ENCODE results near the gene CARMIL1.
"Not testable (repeated sequence)": the region's sequence is repeated elsewhere in the genome, so short reads cannot be mapped to it uniquely, and the experiment has no call there.

The CARMIL1 gene

DNA sequence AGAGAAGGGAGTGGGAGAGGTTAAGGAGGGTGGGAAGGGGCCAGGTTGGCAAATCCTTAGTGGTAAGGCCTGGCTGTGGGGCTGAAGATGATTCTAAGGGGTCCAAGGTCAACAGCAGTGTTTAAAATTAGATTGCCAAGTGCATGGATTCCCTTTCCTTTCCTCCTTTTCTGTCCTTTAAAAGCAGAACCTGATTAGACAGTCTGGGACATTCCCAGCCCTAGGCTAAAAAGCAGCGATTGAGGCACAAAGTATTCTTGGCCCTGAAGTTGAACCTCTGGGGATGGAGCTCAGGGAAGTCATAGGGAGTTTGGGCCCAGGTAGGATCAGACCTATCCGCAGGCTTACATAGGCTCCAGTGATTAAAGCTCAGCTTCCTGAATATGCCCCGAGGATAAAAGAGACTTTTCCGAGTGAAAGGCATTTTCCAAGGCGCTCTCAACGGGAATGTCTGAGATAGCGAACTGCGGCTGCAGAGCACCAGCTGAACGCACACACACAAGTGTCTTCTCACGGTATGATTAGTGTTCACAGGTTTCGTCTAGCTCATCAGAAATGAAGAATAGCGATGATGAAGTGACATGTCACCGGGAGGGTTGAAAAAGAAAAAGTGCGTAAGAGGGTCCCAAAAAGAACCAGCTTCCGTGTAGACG, 787 bp upstream of the CARMIL1 start:
- no peak for DNase-seq

DNA sequence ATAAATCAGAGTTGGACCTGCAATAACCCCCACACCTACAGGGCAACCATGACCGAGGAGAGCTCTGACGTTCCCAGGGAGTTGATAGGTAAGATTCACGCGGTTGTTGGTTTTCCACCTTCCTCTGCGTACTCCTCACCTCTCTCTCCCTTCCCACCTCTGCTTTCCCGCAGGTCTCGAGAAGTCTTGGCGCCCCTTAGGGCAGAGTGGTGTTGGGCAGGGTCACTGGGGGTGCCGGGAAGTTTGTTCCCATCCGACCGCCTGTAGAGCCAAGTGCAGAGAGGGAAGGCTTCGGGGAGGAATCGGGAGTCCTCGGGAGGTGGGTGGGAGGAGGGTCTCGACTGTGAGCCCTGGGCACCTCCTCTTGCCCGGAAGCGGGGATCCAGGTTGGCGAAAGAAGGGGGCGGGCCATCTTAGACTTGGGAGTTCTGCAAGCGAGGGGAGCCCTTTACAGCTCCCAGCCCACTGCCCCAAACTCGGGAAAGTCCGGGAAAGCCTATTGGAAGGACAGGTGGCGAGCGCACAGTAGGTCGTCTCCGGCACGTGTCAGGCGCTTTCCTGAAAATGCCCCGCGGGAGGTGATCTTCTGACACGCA, 672 bp downstream of the CARMIL1 start:
- no peak for DNase-seq

DNA sequence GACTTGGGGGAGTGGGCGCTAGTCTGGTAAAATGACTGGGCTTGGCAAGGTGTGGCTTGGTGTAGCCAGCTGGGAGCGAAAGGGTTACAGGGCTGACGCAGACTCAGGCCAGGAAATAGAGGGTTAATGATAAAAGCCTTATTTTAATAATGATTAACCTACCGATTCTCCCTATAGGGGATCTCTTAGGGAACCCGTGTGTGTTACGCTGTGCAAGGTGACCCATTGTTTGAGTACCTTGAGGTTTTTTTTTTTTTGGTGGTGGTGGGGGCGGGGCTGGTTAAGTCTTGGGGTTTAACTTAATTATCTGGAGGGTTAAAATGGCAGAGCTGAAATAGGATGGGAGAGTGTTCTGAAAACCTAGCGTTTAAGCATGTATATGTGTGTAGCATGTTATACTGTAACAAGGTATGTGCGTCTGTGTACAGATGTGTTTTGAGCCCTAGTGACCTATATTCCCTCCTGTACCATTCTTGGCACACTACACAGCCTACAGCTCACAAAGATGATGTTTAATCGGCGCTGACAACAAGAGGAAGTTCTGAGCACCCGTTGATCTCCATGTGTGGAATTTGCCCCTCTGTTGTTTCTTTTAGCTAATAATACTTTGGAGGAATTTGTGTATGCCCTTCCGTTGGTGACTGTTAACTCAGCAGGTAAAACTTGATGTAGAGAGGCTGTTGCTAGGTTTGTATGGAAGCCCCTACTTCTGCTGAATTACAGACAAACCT, 1.3 kb downstream of the CARMIL1 start:
- no peak for DNase-seq

DNA sequence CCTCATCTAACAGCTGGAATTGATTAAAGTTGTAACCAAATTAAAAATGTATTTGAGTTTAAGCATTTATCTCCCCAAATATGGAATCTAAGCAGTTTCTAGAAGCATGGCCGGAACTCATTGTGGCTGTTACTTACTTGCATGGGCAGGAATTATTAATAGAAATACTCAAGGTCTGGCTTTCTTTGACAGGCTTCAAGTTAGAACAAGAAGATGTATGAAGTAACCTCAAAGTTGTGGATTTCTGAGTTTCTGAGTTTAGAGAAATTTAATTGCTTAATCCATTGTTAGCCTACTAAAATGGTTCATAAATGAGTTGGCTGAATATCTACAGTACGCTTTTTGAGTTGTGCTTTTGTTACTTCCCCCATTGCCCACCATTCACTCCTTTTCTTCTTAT, 7.7 kb downstream of the CARMIL1 start:
- DNase-seq: no peak

DNA sequence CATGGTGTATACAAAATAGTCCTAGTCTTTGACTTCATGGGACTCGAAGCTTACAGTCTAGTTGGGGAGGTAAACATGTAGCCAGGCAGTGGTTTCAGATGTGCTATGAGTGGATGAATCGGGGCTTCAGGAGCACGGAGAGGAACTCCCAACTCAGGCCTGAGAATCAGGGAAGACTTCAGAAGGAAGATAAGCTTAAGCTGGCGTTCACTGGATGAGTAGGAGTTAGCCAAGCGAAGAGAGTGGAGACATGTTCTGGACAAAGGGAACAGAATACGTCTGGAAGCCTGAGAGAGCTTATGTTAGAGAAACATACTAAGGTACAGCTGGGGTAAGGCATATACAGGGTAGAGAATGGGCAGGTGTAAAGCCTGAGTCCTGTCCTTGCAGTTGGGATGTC, 8.8 kb downstream of the CARMIL1 start:
- DNase-seq: no peak

DNA sequence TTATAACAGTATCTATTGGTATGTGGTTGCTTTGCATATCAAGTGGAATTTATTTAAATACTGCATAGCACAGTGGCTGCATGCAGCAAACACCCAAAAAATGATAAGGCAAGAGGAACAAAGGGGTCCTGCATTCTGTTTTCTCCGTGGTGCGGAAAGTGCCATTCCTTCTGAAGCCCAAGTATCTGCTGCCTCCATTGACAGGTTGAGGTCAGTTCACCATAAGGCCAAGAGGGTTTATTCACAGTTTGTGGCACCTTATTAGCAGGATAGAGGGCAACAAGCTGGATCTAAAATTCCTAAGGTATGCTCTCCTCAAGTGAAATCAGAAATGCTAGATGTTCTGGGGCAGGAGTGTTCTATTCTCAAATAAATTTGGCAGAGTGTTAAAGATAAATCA, 9.3 kb downstream of the CARMIL1 start:
- DNase-seq: no peak

DNA sequence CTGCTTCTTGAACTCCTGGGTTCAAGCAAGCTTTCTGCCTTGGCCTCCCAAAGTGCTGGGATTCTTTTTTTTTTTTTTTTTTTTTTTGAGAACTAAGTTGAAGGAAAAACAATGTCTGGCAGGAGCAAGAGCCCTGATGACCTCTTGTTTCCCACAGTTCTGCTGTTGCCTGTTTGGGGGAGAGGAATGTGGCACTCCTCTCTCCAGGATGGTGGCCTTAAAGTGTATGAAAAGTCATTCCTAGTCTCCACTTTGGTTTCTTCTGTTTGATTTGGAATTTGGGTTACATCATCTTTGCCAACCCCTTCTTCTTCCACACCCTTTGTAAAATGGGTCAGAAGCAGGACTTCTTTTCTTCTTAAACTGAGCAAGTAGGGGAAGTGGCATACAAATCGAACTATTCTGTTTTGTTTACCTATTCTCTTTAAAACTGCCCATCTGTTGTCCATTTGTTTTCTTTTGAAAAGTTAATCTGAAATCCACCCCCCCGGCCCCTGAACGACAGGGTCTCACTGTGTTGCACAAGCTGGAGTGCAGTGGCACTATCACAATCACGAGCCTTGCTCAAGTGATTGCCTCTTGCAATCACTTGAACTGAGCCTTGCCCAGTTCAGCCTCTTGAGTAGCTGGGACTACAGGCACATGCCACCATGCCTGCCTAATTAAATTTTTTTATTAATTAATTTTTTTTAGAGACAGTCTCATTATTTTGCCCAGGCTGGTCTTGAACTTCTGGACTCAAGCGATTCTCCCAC, 11.3 kb downstream of the CARMIL1 start:
- DNase-seq: no peak

DNA sequence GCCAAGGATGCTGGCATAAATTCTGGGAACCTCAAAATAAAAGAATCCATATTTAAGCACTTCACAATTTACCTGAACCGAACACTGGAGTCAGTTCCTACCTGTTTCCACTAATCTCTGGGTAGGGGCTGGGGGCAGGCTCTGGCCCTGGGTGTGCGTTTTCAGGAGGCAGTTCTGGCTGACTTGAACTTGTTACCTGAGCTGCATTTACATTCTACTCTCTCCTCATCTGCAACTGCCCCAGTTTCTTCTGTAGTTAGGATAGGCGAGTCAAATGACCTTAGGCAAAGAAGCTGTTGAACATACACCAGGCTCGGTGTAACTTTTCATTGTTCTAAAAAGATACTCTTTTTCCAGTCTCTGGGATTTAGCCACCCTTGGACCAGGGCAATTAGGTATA, 13.2 kb downstream of the CARMIL1 start:
- no peak for DNase-seq

DNA sequence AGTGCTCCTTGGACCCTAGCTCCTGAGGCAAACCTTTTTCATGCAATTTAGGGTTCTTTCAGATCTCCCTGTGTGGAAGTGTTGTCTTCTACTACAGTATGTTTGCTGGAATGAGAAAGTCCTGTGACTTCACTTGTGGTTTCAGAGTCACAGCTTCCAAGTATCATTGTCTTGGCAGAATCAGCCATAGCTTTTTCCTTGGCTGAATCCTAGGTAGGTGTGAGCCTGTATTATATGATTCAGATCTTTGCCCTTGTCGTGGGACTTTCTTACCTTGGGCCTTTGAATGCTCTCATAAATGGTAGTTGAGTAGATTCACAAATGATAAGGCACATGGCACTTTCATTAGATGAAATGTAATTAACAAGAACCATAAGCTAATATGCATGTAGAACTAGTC, 16.5 kb downstream of the CARMIL1 start:
- no peak for DNase-seq

DNA sequence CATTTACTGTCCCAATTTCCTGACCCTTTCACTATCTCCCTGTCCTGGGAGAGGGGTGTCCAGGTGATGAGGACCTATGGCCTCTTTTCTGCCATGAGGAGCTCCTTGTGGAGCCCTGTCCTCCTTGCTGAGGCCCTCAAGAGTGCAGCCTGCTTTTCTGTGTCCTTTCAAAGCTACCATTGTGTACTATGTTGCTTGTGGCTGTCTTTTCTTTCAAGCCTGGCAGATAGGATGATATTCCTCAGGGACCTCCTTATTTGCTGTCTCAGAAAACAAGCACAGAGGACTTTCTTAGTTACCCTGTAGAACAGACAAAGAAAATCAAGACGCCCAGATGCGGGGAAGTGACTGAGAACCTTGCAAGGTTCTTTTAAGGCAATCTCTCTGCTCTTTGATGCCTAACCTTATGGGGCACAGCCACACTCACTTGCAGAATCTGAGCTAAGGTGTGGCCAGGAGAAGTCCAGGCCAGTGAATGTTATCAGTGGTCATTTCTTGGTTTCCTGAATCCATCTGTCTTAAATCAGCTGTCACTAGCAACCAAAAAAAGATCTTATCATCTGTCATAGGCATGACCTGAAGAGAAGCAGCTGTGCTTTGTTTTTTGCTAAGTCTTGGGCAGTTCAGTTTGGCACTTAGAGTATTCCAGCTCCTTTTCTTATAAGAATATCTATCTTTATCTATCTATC, 17.2 kb downstream of the CARMIL1 start:
- no peak for DNase-seq

DNA sequence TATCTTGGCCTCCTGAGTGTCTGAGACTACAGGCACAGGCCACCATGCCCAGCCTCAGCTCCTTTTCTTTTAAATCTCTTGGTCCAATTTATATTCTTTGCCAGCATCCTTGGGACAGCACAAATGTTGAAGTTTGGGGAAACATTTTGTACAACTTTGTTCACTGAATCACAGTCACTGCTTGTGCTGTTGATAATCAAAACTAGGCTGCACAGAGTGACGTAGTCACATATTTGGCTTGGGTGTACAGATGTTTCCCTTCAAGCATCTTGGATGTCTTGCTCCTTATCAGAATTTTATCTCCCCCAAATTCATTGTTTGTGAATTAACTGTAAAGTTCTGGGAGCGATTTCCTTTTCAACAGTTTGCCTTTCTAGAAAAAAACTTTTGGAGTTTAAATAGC, 17.9 kb downstream of the CARMIL1 start:
- DNase-seq: no peak

DNA sequence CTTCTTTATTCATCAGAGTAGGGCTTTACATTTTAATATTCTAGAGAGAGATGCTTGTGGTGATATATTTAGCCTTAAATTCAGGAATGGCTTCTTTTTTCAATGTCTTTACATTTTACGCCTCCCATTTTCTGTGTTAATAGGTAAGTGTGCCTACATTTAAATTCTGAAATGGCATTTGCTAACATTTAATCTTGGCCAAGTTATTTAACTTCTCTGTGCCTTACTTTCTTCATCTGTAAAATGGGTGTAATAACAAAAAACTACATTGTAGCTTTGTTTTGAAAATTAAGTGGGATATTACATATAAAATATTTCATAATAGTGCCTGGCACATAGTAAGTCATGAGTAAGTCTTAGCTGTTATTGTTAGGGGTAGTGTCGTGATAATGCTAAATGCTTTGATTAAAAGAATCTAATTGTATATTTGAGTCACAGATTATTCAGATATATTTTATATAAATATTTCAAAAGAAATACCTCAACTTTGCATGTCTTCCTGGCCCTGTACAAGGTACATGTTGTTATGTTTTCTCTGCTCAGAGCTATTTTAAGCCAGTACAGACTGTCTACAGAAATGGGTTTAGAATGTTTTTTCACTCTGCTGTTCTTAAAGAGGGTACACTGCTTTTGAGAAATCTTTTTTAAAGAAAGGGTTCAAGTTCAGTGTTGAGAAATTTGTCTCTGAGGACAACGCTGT, 18.8 kb downstream of the CARMIL1 start:
- no peak for DNase-seq

DNA sequence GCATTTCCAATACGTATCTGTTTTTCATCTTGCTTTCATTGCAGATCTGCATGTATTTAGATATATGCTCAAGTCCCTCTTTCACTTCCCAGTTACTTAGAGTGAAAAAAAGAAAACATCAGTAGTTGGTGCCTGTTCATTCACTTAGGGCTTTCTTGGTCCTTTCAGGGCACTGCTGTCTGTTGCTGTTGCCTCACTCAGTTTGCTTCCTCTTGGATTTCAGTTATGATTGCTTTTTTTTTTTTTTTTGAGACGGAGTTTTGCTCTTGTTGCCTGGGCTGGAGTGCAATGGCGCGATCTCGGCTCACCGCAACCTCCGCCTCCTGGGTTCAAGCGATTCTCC, 19.3 kb downstream of the CARMIL1 start:
- DNase-seq: not testable (repeated sequence)

DNA sequence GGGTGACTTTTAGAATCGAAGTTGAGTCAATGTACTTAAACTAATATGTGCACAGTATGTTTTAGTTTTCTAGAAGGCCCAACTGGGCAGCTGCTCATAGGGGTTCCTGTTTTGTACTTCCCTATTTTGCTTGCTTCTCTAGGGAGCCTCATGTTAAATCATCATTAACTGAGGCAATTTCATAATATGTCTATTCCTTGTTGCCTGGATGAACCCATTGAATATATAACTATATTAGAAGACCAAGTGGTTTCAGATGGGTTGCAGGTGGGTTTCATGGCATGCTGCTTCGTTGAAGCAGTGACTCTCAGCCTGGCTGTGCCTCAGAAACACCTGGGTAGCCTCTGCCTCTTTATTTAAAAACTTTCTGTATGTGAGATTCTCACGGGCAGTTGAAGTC, 22.2 kb downstream of the CARMIL1 start:
- DNase-seq: no peak

DNA sequence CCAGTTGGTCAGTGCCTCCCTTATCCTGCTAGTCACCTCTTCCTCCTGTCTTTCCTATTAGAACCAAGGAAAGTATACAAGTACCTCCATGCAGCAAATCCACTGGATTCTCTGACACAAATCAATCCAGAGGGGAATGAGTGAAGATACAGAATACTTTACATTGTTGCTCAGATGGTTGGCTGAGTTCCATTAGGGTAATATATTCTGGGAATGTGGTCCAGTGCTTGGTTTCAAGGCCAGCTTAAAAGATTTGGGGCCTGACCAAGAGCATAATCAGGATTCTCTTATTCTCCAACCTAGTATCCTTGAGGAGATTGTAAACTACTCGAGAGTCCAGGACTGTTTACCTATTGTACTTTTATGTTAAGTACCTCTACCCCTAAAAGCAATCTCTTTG, 23.0 kb downstream of the CARMIL1 start:
- no peak for DNase-seq

DNA sequence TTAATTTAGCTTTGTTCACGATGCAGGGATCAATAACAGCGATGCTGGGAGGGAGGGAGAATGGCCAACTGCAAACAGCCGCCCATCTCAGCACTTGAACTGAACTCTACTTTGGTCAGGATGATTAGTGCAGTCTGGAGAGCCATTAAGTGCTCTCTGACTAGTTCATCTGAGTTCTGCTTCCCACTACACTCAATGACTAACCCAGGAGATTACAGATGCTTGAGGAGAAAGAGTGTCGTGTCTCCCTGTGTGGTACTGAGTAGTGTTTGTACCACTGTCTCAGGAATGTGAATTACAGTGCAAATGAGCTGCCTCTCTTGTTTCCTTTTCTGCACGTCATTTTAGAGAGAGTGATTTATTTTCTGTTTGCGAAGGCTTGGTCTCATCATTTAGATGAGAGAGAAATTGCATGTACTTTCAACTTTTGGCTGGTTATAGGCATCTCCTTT, 23.5 kb downstream of the CARMIL1 start:
- peak; percentile 73 for DNase-seq

DNA sequence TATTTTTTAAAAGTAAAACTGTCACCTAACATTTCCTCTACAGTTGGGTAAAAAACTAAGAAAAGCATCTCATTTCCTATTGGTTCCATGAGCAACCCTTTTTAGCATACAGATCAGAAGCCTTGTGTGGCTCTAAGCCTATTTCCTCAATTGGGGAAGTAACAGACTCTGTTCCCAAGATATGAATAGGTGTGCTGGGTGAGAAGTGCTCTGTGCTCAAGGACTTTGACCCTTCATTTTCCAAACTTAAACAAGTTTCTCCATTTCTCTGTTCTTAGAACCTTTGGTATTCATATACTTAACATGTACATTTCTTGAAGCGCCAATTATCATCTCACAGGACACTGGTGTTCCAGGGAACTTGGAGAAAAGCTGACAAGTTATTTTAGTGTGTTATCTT, 24.1 kb downstream of the CARMIL1 start:
- DNase-seq: no peak

DNA sequence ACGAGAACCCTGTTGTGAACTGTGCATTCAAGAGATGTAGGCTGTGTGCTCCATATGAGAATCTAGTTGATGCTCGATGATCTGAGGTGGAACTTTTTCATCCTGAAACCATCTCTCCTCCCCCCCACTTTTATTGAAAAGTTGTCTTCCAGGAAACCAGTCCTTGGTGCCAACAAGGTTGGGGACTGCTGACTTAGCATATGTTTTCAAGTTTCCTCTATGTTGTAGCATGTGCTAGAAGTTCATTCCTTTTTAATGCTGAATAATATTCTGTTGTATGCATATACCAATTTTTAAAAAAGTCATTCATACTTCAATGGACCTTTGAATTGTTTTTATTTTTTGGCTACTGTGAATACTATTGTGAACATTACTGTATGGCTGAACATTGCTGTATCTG, 27.2 kb downstream of the CARMIL1 start:
- no peak for DNase-seq

DNA sequence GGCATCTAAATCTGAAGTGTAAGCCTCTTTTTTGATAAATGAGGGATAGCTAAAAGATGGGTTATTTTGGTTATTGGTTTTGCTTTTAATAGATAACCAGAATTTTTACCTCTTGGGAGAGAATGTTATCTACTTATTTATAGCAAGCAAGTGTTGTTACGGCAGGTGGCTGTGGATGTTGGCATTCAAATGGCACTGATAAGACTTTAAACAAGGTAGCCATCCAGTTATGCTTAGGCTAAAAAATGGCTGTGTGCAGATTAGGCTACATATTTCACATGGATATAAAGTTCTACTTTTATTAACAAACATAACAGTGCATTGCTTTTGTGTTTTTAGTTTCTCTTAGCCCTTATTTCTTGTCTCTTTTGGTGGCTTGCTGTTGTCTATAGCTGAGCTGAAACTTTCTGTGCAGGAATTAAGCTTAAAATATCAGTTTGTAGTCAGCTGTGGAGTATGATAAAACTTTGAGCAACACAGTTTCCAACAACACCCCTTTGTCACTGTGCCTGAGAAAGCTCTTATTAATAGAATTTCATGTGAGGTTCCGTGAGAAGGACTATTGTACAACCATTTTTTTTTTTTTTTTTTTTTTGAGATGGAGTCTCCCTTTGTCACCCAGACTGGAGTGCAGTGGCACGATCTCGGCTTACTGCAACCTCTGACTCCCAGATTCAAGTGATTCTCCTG, 28.8 kb downstream of the CARMIL1 start:
- DNase-seq: no peak

DNA sequence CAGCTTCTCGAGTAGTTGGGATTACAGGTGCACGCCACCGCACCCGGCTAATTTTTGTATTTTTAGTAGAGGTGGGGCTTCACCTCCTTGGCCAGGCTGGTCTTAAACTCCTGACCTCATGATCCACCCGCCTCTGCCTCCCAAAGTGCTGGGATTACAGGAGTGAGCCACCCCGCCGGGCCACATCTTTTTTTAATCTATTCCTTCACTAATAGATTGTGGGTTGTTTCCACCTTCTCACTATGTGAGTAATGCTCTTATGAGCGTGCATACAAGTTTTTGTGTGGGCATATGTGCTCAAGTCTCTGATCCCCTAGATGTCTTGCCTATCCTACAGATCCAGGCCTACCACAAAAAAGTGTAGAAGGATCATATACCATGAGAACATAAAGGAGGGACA, 30.7 kb downstream of the CARMIL1 start:
- DNase-seq: no peak

DNA sequence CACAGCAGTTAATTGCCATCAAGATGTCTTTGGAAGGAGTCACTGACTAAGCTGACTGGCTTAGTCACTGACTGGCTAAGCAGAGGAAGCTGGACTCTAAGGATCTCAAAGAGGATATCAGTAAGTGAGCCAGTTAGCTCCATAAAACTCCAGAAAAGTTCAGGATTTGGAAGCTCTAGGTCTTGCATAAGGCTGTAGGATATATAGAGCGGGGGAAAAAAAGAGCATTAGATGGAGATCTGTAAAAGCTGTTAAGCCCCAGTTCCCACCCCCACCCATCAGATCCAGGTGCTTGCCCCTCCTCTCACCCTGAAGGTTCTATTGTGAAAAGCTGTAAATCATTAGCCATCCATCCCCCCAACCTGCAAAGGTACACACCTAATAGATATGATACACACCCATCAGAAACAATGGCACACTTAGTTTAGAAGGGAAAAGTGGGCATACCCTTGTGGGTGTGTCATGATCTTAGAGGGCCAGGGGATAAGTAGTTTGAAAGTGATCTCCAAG, 32.2 kb downstream of the CARMIL1 start:
- no peak for DNase-seq

All from NCI-H1092 treated with DMSO at 0.1 percent for 48 hours (cell line).